Thymus (tissue), 11 donors: ENCODE data around the gene SORCS1. TPM values are rescaled to one million over a fixed set of nuclear protein-coding genes. Genes with fewer than 3 reads are reported as not detected.

Source experiments
- DNase-seq, 9 donors: peaks; one replicate each; pipeline ENCODE4 v3.0.0-alpha.2; 2013; ENCODE audit warnings: low spot score in 9 of 9, low read depth in 6 of 9, missing footprints in 1 of 9
- H3K27ac ChIP-seq, 2 donors: one replicate each; pipeline ENCODE4 v1.5.1; 2013; ENCODE audit warnings: control low read depth in 1 of 2, low read depth in 1 of 2, low read length in 1 of 2, mild to moderate bottlenecking in 1 of 2, moderate library complexity in 1 of 2
- H3K27me3 ChIP-seq, 2 donors: one replicate each; pipeline ENCODE4 v1.5.1; 2013; ENCODE audit warnings: low read length in 1 of 2; ENCODE audit not compliant: control insufficient read depth in 2 of 2, insufficient read depth in 1 of 2
- H3K36me3 ChIP-seq, 2 donors: one replicate each; pipeline ENCODE4 v1.5.1; 2013; ENCODE audit warnings: low read length in 1 of 2, mild to moderate bottlenecking in 1 of 2, moderate library complexity in 1 of 2; ENCODE audit not compliant: control insufficient read depth in 2 of 2, insufficient read depth in 2 of 2
- H3K4me1 ChIP-seq, 2 donors: one replicate each; pipeline ENCODE4 v1.5.1; 2013; ENCODE audit warnings: low read length in 2 of 2; ENCODE audit not compliant: control insufficient read depth in 2 of 2, insufficient read depth in 2 of 2
- H3K4me3 ChIP-seq, 2 donors: one replicate each; pipeline ENCODE4 v1.5.1; 2013; ENCODE audit warnings: low read length in 2 of 2, control low read depth in 1 of 2, mild to moderate bottlenecking in 1 of 2
- H3K9me3 ChIP-seq, 2 donors: one replicate each; pipeline ENCODE4 v1.5.1; 2013; ENCODE audit warnings: low read length in 1 of 2, mild to moderate bottlenecking in 1 of 2; ENCODE audit not compliant: control insufficient read depth in 2 of 2, insufficient read depth in 1 of 2
- WGBS: extraction: QIAGEN DNeasy Blood & Tissue Kit; methylation state at CpG from one replicate; pipeline ENCODE4 v1.1.7; 2013; 5-methylcytosine and 5-hydroxymethylcytosine counted together
- polyA plus RNA-seq: library from polyadenylated mRNA; stranded (reverse); fragments of 200-250 nt; gene quantifications from one replicate; pipeline ENCODE4 v1.2.3, GENCODE V29; 2013
- total RNA-seq: library from RNA; stranded (reverse); fragments of 120-200 nt; gene quantifications from one replicate; pipeline ENCODE4 v1.2.4, GENCODE V29; 2013
- donor health status: healthy.

Gene SORCS1
- total and polyA plus RNA-seq, 2 donors = 1.1 to 3.6 TPM

DNA sequence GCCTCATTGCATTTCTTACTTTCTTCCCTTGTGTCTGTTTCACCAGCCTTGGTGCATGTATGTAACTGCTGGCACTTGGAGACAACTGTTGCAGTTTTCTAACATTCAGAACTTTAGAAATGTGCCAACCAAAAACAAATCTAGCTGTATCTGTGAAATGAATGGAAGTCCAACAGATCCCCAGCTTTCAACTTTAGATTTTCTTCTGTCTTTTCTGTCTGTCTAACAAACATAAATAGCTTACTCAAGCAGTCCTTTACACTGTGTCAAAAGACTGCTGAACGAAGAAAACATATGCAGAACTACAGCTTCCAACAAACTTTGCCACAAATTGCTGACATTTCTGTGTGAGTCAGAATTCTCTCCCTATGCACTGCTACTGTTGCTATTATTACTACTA is 30.9 kb downstream of the SORCS1 start:
- Histone ChIP-seq H3K9me3 (no peaks in the 10 kb centered on the region), H3K4me3 (no peak overlapping the region), H3K36me3 (no peaks in the 10 kb centered on the region), H3K4me1 (no peaks in the 10 kb centered on the region), H3K27me3 (no peaks in the 10 kb centered on the region), H3K27ac (no peak overlapping the region)
- no peak for DNase-seq
- 84% methylated on average over 1 of the region's 1 CpG for WGBS

DNA sequence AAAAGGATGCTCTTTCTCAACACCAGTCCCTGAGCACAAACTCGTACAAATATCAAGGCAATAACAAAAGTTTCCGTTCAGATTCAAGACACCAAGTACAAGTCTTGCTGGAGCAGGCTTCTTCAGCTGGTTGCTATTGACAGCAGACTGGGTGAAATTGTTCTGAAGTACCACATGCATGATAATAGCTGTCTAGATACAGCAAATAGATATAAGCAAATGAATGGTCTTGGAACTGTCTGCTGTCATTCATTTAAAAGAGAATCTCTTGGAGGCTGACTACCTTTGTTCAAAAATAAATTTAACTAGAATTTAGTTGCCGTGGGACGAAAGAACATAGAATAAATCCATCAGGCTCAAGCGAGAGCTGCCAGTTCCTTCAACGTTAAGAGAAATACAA is 35.5 kb downstream of the SORCS1 start:
- no peak for DNase-seq
- no peaks in the 10 kb centered on the region for H3K27me3 ChIP-seq
- H3K4me3 ChIP-seq = no peak overlapping the region
- H3K36me3 ChIP-seq = no peaks in the 10 kb centered on the region
- H3K9me3 ChIP-seq = no peaks in the 10 kb centered on the region
- no peak overlapping the region for H3K27ac ChIP-seq
- 92% methylated on average over 6 of the region's 6 CpGs for WGBS
- H3K4me1 ChIP-seq = no peaks in the 10 kb centered on the region

GRCh38 chr10:107126512-107127065 is 37.9 kb downstream of the SORCS1 start:
- Histone ChIP-seq H3K36me3 (no peaks in the 10 kb centered on the region), H3K27me3 (no peaks in the 10 kb centered on the region), H3K9me3 (no peaks in the 10 kb centered on the region), H3K4me3 (no peak overlapping the region), H3K4me1 (no peaks in the 10 kb centered on the region), H3K27ac (no peak overlapping the region)
- WGBS = 81% methylated on average over 5 of the region's 5 CpGs
- no peak for DNase-seq

GRCh38 chr10:107122703-107123102 is 41.8 kb downstream of the SORCS1 start:
- Histone ChIP-seq H3K9me3 (no peaks in the 10 kb centered on the region), H3K27ac (no peak overlapping the region), H3K4me1 (no peaks in the 10 kb centered on the region), H3K36me3 (no peaks in the 10 kb centered on the region), H3K4me3 (no peak overlapping the region), H3K27me3 (no peaks in the 10 kb centered on the region)
- no peak for DNase-seq
- WGBS = 13% methylated on average over 2 of the region's 2 CpGs

GRCh38 chr10:107118866-107119265 is 45.6 kb downstream of the SORCS1 start:
- Histone ChIP-seq H3K36me3 (no peaks in the 10 kb centered on the region), H3K27ac (no peak overlapping the region), H3K4me3 (no peak overlapping the region), H3K27me3 (no peaks in the 10 kb centered on the region), H3K4me1 (no peaks in the 10 kb centered on the region), H3K9me3 (no peaks in the 10 kb centered on the region)
- DNase-seq = no peak

- no peaks in the 10 kb centered on the region for H3K27me3 ChIP-seq
These were observed 60.4 kb downstream of the SORCS1 start for GRCh38 chr10:107104026-107104652.

GRCh38 chr10:107103174-107104025 is 61.1 kb downstream of the SORCS1 start:
- no peak for DNase-seq

More at GRCh38 chr10:107104026-107104652, 60.4 kb downstream of the SORCS1 start:
- Histone ChIP-seq H3K36me3 (no peaks in the 10 kb centered on the region), H3K4me1 (no peaks in the 10 kb centered on the region), H3K27ac (no peak overlapping the region), H3K4me3 (no peak overlapping the region), H3K9me3 (peaks cover 0 to 3% of the 10 kb centered on the region in 2 donors)
- DNase-seq = no peak
- WGBS = 82% methylated on average over 4 of the region's 4 CpGs

GRCh38 chr10:107098326-107098725 is 66.2 kb downstream of the SORCS1 start:
- no peak for DNase-seq
- H3K36me3 ChIP-seq = no peaks in the 10 kb centered on the region
- 81% methylated on average over 2 of the region's 2 CpGs for WGBS
- no peaks in the 10 kb centered on the region for H3K4me1 ChIP-seq
- no peaks in the 10 kb centered on the region for H3K27me3 ChIP-seq
- H3K9me3 ChIP-seq = no peaks in the 10 kb centered on the region
- H3K27ac ChIP-seq = no peak overlapping the region
- no peak overlapping the region for H3K4me3 ChIP-seq

More at GRCh38 chr10:107103174-107104025, 61.1 kb downstream of the SORCS1 start:
- H3K27me3 ChIP-seq = no peaks in the 10 kb centered on the region
- no peak overlapping the region for H3K27ac ChIP-seq
- H3K9me3 ChIP-seq = no peaks in the 10 kb centered on the region
- H3K4me3 ChIP-seq = no peak overlapping the region
- H3K4me1 ChIP-seq = no peaks in the 10 kb centered on the region
- 64% methylated on average over 8 of the region's 8 CpGs for WGBS
- H3K36me3 ChIP-seq = no peaks in the 10 kb centered on the region

GRCh38 chr10:107094824-107095522 is 69.5 kb downstream of the SORCS1 start:
- H3K4me3 ChIP-seq = no peak overlapping the region
- DNase-seq = no peak
- 94% methylated on average over 6 of the region's 6 CpGs for WGBS
- no peaks in the 10 kb centered on the region for H3K9me3 ChIP-seq
- no peaks in the 10 kb centered on the region for H3K27me3 ChIP-seq
- no peak overlapping the region for H3K27ac ChIP-seq
- H3K36me3 ChIP-seq = no peaks in the 10 kb centered on the region
- no peaks in the 10 kb centered on the region for H3K4me1 ChIP-seq
